ENCODE measurements around the gene CBARP.

DNA sequence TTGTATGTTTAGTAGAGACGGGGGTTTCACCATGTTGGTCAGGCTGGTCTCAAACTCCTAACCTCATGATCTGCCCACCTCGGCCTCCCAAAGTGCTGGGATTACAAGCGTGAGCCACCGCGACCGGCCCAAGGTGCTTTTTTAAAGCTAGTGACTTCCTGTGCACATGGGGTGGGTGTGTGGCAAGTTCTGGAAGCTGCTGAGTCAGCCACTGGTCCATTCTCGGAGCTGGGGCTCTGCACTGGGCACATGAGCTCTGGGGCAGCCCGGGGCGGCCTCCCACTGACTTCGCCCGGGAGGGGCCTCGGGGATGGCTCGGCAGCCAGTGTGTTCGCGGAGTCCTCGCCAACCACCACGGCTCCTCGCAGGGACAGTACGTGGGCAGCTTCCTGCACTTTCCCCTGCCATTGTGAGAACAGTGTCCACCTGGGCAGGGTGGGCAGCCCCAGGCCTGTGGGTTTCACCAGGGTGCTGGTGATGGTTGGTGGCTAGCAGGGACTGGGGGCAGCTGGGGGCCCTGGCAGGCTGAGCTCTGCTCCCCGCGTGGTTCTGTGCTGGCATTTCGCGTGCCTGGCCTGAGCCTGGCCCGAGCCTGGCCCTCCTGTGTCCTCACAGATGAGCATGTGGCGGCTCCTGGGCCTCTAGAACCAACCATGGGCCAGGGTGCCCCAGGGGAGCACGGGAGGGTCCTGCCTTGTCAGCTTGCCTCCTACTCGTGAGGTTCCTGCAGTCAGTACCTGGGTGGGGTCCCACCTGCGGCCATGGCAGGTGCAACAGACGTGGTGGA lies 12.2 kb downstream of the CBARP start:
- TF ChIP-seq ILF3 (IDR thresholded peaks at IDR 0.05; ENCODE audit: borderline replicate concordance), result no peak
- TF ChIP-seq ZBTB17 (CRISPR knock-in tag; IDR thresholded peaks at IDR 0.05), result no peak
- TF ChIP-seq, protein P1, sequence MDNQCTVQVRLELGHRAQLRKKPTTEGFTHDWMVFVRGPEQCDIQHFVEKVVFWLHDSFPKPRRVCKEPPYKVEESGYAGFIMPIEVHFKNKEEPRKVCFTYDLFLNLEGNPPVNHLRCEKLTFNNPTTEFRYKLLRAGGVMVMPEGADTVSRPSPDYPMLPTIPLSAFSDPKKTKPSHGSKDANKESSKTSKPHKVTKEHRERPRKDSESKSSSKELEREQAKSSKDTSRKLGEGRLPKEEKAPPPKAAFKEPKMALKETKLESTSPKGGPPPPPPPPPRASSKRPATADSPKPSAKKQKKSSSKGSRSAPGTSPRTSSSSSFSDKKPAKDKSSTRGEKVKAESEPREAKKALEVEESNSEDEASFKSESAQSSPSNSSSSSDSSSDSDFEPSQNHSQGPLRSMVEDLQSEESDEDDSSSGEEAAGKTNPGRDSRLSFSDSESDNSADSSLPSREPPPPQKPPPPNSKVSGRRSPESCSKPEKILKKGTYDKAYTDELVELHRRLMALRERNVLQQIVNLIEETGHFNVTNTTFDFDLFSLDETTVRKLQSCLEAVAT (IDR thresholded peaks at IDR 0.05), result no peak
- TF ChIP-seq, protein P2, sequence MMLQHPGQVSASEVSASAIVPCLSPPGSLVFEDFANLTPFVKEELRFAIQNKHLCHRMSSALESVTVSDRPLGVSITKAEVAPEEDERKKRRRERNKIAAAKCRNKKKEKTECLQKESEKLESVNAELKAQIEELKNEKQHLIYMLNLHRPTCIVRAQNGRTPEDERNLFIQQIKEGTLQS (IDR thresholded peaks at IDR 0.05), result no peak
- TF ChIP-seq, protein P2 (CRISPR knock-in tag; conservative IDR thresholded peaks at IDR 0.05), result no peak

All from K562 (cell line).